ENCODE results near the gene FUT8.

The FUT8 gene

DNA sequence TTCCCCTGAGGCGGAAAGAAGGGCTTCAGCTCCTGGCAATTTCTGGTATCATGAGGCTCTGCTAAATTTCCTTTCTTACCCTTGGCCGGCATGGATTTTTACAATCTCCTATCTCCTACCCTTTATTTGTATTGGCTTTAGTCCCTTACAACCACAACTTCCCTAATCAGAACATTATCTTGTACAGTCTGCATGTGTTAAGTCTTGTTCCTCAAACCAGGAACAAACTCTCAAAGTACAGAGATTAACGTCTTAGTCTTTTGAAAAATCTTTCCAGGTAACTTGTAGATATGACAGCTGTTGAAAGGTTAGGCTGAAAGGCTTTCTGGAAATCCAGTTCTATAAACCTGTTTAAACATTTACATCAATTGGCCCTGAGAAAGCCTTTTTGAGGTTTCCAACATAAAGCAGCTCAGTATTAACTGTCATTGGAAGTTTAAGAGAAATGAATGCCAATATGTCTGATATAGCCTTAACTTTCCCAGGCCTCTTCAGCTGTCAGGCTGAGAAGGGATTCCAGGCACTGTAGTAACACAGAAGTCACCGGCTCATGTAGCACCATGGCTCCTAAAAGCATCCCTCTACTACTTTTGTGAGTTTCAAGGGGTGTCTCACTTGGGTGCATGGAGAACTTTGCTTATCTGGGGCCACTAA, 360.5 kb downstream of the FUT8 start:
- no peak for DNase-seq (ENCODE audit: low read depth, low spot score)

- DNase-seq (ENCODE audit: low read depth, low spot score): no peak
Observed at GRCh38 chr14:65774041-65774440, 361.5 kb downstream of the FUT8 start.

GRCh38 chr14:65776193-65776852, 363.8 kb downstream of the FUT8 start:
- no peak for DNase-seq (ENCODE audit: low read depth, low spot score)

- DNase-seq (ENCODE audit: low read depth, low spot score): no peak
Observed at GRCh38 chr14:65780566-65780965, 368.0 kb downstream of the FUT8 start.

DNA sequence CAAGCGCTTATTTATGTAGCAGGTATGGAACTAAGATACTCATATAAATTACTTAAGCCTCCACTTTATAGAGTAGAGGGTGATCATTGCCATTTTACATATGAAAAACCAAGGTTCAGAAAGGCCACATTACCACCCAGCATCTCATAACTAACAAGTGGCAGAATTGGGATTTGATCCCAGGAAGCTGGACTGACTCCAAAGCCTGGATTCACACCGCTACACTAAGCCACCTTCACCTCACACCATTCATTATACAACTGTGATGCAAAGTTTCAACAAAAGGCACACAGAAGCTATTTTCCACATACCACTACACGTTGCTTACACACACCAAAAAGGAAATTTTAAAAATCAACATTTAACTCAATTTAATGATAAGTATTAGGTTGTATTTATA, 370.6 kb downstream of the FUT8 start:
- DNase-seq (ENCODE audit: low read depth, low spot score): no peak

- no peak for DNase-seq (ENCODE audit: low read depth, low spot score)
Observed at GRCh38 chr14:65783576-65783975, 371.0 kb downstream of the FUT8 start.

- no peak for DNase-seq (ENCODE audit: low read depth, low spot score)
Observed at GRCh38 chr14:65784574-65784973, 372.0 kb downstream of the FUT8 start.

GRCh38 chr14:65787461-65787860, 374.9 kb downstream of the FUT8 start:
- DNase-seq (ENCODE audit: low read depth, low spot score): no peak

DNA sequence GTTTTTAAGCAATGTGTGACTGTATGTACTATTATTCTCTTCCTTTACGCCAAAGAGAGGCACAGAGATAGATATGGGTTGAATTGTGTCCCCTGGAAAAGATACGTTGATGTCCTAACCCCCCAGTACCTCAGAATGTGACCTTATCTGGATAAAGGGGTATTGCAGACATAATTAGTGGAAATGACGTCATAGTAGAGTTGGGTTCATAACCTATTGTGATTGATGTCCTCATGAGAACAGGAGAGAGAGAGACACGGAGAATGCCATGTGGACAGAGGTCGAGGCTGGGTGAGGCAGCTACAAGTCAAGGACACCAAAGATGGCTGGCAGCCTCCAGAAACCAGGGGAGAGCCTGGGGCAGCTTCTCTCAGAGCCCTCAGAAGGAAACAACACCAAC, 376.3 kb downstream of the FUT8 start:
- no peak for DNase-seq (ENCODE audit: low read depth, low spot score)

DNA sequence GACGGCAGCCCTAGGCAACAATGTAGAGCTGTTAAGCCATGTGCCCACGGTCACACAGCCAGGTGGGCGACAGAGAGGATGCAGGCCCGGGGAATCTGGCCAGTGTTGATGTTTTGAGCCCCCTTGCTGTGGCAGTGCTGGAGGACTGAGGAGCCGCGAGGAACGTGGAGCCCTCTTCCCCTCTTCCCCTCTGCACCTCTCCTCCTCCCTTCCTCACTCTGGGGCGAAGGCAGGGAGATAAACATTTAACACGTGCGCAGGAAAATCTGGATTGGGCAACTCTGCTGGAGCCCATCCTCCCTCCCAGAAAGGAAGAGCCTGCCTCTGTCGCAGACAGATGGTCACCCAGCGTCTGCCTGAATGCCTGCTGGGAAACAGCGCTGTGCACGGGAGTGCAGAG, 376.8 kb downstream of the FUT8 start:
- no peak for DNase-seq (ENCODE audit: low read depth, low spot score)

DNA sequence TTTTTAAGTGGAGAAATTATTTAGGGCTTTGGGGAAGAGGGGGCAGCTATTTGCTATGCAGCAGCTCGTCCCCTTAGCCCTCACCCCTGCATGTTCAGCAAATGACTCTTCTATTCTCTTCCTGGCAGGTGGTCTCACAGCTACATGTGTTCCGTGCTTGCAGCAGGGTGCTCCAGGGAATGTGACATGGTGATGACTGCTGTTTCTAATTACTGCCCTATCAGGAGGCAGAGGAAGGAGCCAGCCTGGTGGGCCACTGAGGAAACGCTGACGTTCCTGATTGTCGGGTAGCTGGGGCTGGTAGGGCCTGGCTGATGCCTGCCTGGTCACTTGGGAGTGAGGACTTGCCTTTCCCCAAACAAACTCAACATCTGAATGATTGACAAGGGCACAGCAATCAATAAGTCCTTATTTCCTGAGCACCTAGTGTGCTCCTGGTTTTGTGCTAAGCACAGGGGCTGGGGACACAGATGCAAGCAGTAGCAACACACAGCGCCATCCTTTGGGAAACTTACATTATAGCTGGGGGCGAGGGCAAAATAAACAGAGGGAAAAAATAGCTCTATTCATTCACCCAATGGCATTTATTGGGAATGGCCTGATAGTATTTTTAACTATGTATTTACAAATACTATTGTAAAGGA, 377.8 kb downstream of the FUT8 start:
- DNase-seq (ENCODE audit: low read depth, low spot score): no peak

GRCh38 chr14:65791191-65791981, 378.9 kb downstream of the FUT8 start:
- no peak for DNase-seq (ENCODE audit: low read depth, low spot score)

DNA sequence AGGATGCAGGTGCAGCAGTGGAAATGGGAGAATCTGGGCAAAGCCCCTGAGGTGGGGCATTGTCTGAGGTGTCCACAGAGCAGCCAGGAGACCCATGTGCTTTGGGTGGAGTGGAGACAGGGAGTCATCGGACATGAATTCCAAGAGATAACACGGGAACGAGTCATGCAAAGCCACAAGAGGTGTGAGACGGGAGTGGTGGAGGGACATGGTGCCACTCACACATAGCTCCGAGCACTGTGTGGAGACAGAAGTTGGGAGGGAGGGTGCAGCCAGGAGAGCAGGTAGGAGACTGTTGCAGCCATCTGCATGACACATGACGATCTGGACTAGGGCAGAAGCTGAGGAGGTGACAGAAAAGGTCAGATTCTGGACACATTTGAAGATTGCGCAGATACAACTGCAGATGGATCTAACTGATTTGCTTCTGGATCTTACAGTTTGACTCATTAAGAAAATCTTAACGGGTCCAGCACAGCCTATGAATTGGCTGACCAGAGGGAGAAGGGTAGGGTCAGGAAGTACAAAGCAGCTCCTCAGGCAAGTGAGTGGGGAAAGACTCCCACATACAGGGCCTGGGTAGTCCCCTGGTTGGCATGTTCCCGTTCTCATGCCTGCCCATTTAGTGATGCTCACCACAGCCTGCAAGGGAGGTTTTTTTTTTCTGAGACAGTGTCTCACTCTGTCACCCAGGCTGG, 379.8 kb downstream of the FUT8 start:
- no peak for DNase-seq (ENCODE audit: low read depth, low spot score)
